Measurements from ENCODE around the gene EIF2B2. TPM values are rescaled to one million over a fixed set of nuclear protein-coding genes. Genes with fewer than 3 reads are reported as not detected.

The EIF2B2 gene
- total and polyA plus RNA-seq, 9 of the 15 experiments (the other 6 are each of a cell fraction or from before 2014, with no cell fraction given) = 10.6 to 94.1 (median 38.9) TPM

GRCh38 chr14:74985806-74986205 lies 16.9 kb upstream of the EIF2B2 start:
- H3K36me3 ChIP-seq (ENCODE audit: control insufficient read depth, insufficient read depth, low read length) = no peaks in the 10 kb centered on the region
- H2AFZ ChIP-seq (ENCODE audit: low read depth, low read length) = 0 out of 2 replicates have a peak overlapping the region, but pooled peaks have one; percentile 26
- no peak overlapping the region for H3K27ac ChIP-seq (ENCODE audit: extremely low read depth, low read depth, low read length)
- FAIRE-seq = no peak
- H3K4me1 ChIP-seq (replicated peaks in 1 of 2; ENCODE audit: control insufficient read depth in 2 of 2, insufficient read depth in 2 of 2, low read length in 2 of 2) = peaks cover 0 to 15% of the 10 kb centered on the region in 2 experiments; a peak in 2 of 5 replicates
- H3K27me3 ChIP-seq (ENCODE audit: control insufficient read depth in 2 of 2, insufficient read depth in 2 of 2, low read length in 2 of 2) = no peaks in the 10 kb centered on the region
- H3K79me2 ChIP-seq (ENCODE audit: control insufficient read depth, insufficient read depth, low read length) = no peaks in the 10 kb centered on the region
- H3K4me3 ChIP-seq = no peak overlapping the region
- intact Hi-C loops (cut with micrococcal nuclease) = no loop called here
- CTCF ChIA-PET (ENCODE audit: low intra/inter-chr PET ratio) = no interaction called here
- H4K20me1 ChIP-seq (replicated peaks; ENCODE audit: control insufficient read depth, insufficient read depth, low read length) = no peaks in the 10 kb centered on the region
- no peak for ATAC-seq
- 37% methylated on average over 5 of the region's 6 CpGs for WGBS (ENCODE audit: insufficient coverage, low coverage, missing lambda C conversion rate)
- in situ Hi-C loops (cut with MboI) = no loop called here
- DNase-seq (ENCODE audit: extremely low read depth in 1 of 4, low spot score in 3 of 4) = peak in 1 of 4 experiments; percentile 2
- no TSS peak for BruUV-seq (replicated peaks)
- H3K9me1 ChIP-seq (ENCODE audit: control insufficient read depth, insufficient read depth, low read length) = no peaks in the 10 kb centered on the region
- POLR2A ChIA-PET = no interaction called here
- TF ChIP-seq CAMTA2 (CRISPR knock-in tag; conservative IDR thresholded peaks at IDR 0.05) (no peak), PHB (CRISPR knock-in tag; IDR thresholded peaks at IDR 0.05) (no peak), NFE2L1 (tag; IDR thresholded peaks at IDR 0.05; ENCODE audit: borderline replicate concordance, low read depth) (no peak), DNMT1 (IDR thresholded peaks at IDR 0.05) (no peak), SAFB (IDR thresholded peaks at IDR 0.05; ENCODE audit: borderline replicate concordance, low read depth, low read length) (no peak), NUFIP1 (IDR thresholded peaks at IDR 0.05; ENCODE audit: partially characterized antibody) (no peak), MLX (CRISPR knock-in tag; conservative IDR thresholded peaks at IDR 0.05) (no peak), NEUROD1 (IDR thresholded peaks at IDR 0.05; ENCODE audit: borderline replicate concordance, low read depth, low read length, partially characterized antibody) (no peak), HDAC6 (IDR thresholded peaks at IDR 0.05; ENCODE audit: low read depth, low read length) (no peak), NFE2 (IDR thresholded peaks at IDR 0.05; ENCODE audit: low read depth) (no peak), ASH1L (IDR thresholded peaks at IDR 0.05; ENCODE audit: borderline replicate concordance, low read depth, partially characterized antibody) (no peak)
- no peaks in the 10 kb centered on the region for H3K9me3 ChIP-seq (replicated peaks; ENCODE audit: control insufficient read depth, insufficient read depth, low read depth, low read length)
- H3K9ac ChIP-seq (ENCODE audit: insufficient read depth in 1 of 2, low read depth in 2 of 2, low read length in 2 of 2) = no peak overlapping the region
- H3K4me2 ChIP-seq (ENCODE audit: insufficient read depth, low read length) = no peak overlapping the region
